GM18951 (cell line): ENCODE measurements around the gene SLC26A3.

Experiments used
- POLR2A ChIP-seq: IDR thresholded peaks from 4 replicates; pipeline ENCODE4 v1.6.1; 2011; ENCODE audit warnings: mild to moderate bottlenecking; ENCODE audit not compliant: insufficient read length, insufficient read depth; ENCODE audit errors: extremely low read depth
- in situ Hi-C: fragments of 300-500 bp; cut with MboI; formaldehyde crosslinking; loops from one replicate; pipeline ENCODE4 v1.12.0; 2022; ENCODE audit warnings: low sequenced_read_pairs, mixed read lengths, inconsistent platforms; ENCODE audit not compliant: unreplicated experiment

SLC26A3 gene

DNA sequence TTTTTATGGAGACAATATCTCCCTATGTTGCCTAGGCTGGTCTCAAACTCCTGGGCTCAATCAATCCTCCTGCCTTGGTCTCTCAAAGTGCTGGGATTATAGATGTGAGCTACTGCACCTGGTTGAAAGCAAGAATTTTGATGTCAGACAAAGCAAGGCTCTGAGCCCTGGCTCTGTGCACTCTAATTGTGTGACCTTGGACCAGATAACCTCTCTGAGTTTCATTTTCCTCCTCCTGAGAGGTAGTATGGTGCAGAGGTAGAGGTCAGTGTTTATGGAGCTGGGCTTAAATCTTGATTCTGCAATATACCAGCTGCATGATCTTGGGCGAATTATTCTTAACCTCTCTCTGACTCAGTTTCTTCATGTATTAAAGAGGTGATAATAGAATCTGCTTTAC is 31.4 kb upstream of the SLC26A3 start:
- TF ChIP-seq POLR2A: no peak
- in situ Hi-C loops: no loop called here

DNA sequence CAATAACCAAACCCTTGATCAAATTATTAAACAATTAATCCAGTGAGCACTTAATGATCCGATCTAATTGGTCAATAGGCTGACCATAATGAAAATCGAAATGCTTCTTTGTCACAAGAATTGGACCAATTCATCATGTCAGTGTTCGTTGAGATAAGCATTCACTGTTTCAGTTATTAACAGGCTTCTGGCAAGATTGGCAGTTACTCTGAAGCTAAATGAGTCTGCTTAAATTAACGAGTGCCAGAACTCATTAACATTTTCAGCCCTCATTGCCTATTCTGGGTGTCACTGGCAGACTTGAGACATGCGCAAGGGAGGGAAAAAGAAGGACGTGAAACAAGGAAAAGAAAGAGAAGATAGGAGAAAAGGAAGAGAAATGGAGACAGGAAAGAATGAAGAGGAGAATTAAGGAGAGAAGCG is 30.7 kb upstream of the SLC26A3 start:
- TF ChIP-seq POLR2A: no peak
- in situ Hi-C loops: no loop called here

DNA sequence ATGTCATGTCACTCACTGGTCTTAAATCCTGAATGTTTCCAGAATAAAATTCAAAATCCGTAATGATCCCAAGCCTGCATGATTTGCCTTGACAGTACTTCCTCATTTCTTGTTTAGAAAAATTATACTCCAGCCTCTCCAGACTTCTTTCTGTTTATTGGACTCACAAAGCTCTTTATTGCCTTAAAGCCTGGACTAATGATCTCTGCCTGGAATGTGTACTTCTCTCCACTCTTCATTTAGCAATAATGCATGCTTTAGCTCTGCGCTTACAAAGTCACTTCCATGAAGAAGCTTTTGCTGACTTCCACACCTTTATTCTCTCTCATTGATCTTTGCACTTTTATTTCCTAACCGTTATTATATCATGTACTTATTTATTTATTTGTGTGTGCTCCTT is 27.4 kb upstream of the SLC26A3 start:
- no peak for TF ChIP-seq POLR2A
- in situ Hi-C loops: no loop called here

DNA sequence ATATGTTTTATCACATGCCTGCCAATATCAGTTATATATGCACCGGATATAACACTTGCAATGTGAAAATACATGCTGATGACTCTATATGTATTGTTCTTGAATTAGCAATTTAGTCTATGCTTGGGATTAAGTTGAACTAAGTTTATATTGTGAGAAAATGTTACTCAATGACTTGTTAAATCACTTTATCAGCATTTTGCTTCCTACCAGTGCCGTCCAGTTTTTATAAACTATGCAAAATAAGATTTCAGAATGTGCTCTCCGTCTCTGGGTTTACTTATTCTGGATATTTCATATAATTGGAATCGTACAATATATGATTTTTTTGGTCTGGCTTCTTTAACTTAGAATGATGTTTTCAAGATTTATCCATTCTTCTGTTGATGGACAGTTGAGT is 25.5 kb upstream of the SLC26A3 start:
- in situ Hi-C loops: no loop called here

DNA sequence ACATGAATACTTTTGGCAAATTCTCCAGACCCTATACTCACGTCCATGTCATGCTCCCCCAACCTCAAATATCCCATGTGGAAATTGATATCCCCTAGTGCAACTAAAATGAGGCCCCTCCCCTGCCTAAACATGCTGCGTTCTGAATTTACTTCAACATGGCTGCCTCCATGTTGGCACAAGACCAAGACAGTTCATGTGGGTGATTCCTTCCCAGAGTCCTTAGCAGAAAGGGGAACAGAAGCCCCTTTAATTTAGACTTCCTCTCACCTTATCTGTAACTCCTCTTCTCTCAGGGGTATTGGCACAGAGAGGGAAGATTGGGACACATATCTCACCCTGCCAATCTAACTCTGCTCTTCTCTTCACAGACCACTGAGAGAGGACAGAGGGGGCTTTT is 24.5 kb upstream of the SLC26A3 start:
- no peak for TF ChIP-seq POLR2A
- in situ Hi-C loops: no loop called here

More for the DNA sequence above, 25.5 kb upstream of the SLC26A3 start:
- no peak for TF ChIP-seq POLR2A

DNA sequence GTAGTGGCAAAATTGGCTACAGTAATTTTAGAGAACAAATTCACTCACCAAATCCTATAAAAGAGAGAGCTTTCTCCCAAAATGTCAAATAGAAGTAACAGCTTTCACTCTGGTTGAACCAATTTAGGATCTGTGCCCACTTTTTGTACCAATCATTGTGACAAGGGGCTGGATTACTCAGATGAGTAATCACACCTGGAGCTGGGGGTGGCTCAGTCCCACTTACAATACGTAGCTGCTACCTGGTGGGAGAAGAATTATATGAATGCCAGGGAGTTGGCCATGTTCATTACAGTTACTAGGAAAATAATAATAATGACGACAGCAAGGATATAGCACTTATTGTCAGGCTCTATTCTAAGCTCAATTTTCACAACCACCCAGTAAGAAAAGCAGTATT is 23.4 kb upstream of the SLC26A3 start:
- TF ChIP-seq POLR2A: no peak
- in situ Hi-C loops: no loop called here

DNA sequence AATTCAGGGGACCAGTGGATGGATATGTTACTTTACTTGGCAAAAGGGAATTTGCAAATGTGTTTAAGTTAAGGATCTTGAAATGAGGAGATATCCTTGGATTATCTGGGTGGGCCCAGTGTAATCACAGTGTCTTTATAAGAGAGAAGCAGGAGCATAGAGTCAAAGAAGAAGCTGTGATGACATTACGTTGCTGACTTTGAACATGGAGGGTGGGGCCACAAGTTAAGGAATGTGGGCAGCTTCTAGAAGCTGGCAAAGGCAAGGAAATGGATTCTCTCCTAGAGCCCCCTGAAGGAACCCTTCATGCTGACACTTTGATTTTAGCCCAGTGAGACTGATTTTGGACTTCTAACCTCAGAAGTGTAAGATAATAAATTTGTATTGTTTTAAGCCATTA is 21.8 kb upstream of the SLC26A3 start:
- in situ Hi-C loops: no loop called here
- no peak for TF ChIP-seq POLR2A

DNA sequence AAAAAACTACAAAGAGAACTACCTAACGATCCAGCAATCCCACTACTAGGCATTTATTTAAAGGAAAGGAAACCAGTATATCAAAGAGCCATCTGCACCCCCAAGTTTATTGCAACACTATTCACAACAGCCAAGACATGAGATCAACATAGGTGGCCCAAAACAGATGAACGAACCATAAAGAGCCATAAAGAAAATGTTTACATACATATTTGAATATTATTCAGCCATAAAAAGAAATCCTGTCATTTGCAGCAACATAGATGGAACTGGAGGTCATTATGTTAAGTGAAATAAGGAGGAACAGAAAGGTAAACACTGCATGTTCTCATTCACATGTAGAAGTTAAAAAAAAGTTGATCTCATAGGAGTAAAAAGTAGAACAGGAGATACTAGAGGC is 15.6 kb upstream of the SLC26A3 start:
- in situ Hi-C loops: no loop called here
- TF ChIP-seq POLR2A: no peak

DNA sequence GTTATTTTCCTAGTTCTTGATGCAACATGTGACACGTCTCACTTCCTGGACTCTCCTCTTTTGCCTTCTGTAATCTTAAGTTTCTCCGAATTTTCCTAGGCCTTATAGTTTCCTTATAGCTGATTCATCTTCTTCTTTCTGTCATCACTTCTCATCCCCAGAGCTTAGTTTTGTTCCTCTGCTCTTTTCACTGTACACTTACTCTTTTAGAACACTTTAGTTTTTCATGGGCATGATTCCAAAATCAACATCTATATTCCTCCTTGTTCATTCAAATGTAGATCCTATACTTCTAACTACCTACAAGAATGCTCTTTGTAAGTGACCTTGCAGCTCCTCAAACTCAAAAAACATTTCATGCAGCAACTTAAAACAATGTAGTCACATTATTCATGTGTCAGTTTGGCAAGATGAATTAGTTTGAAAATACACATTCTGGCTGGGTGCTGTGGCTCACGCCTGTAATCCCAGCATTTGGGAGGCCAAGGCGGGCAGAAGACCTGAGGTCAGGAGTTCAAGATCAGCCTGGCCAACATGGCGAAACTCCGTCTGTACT is 13.1 kb upstream of the SLC26A3 start:
- in situ Hi-C loops: no loop called here
- no peak for TF ChIP-seq POLR2A

DNA sequence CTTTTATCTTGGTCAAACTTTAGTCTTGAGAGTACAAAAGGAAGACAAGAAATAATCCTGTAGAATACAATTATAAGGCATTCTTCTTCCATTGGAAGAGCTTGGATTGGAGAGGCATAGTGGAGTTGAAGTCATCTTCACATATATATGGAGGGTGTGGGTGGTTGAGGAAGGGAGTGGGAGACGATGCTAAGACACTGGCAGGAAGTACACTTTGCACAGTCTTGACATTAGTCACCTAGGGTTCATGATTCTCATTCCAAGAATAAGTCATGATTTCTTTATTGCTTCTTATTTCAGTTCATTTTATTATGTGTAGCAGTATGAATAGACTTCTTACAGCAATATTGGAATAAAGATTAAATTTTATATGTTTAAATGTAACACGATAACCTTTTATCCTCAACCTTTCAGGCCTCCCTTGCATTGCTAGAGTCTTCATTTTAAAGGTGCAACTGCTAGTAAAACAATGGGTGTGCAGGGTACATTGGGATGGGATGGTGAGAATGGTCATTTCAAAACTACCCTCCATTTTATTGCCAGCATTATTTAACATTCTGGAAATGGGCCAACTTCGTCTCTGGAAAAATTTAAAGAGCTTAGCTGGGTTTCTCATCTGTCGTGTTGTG is 12.3 kb upstream of the SLC26A3 start:
- no peak for TF ChIP-seq POLR2A
- in situ Hi-C loops: no loop called here

DNA sequence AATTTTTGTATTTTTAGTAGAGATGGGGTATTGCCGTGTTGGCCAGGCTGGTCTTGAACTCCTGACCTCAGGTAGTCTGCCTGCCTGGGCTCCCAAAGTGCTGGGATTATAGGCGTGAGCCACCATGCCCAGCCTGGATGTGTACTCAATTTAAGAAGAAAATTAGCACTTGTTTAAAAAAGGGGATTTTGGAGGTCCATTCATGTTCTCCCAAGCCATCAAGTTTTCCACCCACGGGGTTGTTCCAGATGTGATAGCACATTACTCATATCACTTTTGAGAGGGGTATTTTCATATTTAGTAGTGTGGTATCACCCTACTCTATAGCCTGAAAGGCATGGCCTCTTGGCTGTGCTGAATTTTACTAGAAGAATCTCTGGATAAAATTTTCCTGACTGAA is 10.5 kb upstream of the SLC26A3 start:
- in situ Hi-C loops: no loop called here
- no peak for TF ChIP-seq POLR2A

DNA sequence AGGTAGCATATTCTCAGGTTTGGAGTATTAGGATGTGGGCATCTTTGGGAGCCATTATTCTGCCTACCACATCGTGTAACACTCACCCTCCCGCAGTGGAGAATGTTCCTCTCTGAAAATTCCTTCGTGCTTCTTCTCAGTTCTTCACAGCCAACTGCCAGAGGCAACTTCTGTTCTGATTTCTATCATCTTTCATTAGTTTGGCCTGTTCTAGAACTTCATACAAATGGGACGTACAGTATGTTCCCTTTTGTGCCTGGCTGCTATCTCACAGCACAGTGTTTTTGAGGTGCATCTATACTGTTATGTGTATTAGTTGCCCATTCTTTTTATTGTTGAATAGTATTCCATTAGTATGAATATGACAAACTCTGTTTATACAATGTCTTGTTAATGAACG is 8.9 kb upstream of the SLC26A3 start:
- in situ Hi-C loops: no loop called here
- TF ChIP-seq POLR2A: no peak

DNA sequence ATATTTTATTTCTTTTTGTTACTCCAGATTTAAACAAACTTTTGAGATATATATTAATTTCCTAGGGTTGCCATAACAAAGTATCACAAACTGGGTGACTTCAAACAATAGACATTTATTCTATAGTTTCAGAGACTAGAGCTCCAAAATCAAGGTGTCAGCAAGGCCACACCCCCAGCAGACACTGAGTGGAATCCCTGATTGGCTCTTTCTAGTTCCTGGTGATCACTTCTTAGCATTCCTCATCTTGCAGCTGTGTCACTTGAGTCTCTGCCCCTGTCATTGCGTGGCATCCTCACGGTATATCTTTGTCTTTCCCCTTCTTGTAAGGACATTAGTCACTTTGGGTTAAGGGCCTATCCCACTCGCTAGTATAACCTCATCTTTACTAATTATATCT is 7.6 kb upstream of the SLC26A3 start:
- no peak for TF ChIP-seq POLR2A
- in situ Hi-C loops: no loop called here

DNA sequence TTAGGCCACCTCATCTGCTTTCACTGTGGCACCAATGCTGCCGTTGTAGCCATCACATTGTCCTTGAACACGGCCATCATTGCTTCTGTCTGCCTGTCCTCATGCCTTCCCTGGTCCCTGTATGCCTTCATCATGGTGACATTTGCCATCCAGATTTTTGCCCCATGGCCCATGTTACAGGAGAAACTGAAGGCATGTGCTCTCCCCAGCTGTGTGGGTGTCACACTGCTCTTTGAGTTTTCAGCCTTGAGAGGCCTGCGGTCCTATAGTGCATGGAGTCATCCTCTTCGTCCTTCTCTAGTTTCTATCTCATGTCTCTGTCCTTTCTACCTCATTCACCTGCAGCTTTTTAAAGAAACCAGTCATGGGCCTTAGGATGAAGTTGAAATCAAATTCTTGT is 6.2 kb upstream of the SLC26A3 start:
- no peak for TF ChIP-seq POLR2A
- in situ Hi-C loops: no loop called here
